IMR-90 (cell line): ENCODE measurements around the gene HDHD3. TPM values are rescaled to one million over a fixed set of nuclear protein-coding genes. Genes with fewer than 3 reads are reported as not detected.

Experiments
- ATAC-seq: fragments of 200-7000 bp; cut with Tn5 transposase; 2 replicates; pipeline ENCODE4 v1.9.1; 2020; ENCODE audit warnings: low read depth, mild to moderate bottlenecking, moderate library complexity
- BruUV-seq: library from RNA; stranded (reverse); fragments of 400-500 nt; replicated peaks from 2 replicates; lab custom pipeline; 2021; lab: Mats Ljungman, UMichigan
- CTCF ChIA-PET: fragments of 300-600 bp; formaldehyde crosslinking; extraction: SDS; loops from one replicate; lab custom pipeline; 2021; ENCODE audit warnings: antibody characterized with exemption; lab: Yijun Ruan, JAX
- POLR2A ChIA-PET: fragments of 300-600 bp; sonication (Branson Sonifier 250); formaldehyde crosslinking; loops from one replicate; lab custom pipeline; 2022; ENCODE audit warnings: antibody characterized with exemption; ENCODE audit not compliant: unreplicated experiment; lab: Charles Lee
- DNase-seq: peaks from one replicate; pipeline ENCODE4 v3.0.0; 2013
- H2AFZ ChIP-seq: replicated peaks from 2 replicates; pipeline ENCODE3; 2013; ENCODE audit warnings: low read length, mild to moderate bottlenecking; ENCODE audit not compliant: poor library complexity
- H2AK5ac ChIP-seq: 2 replicates; pipeline ENCODE4 v1.6.1; 2013; ENCODE audit warnings: low read depth, low read length, inconsistent platforms
- H2AK9ac ChIP-seq: replicated peaks from 2 replicates; pipeline ENCODE3; 2013; ENCODE audit warnings: mild to moderate bottlenecking, low read depth, low read length, moderate library complexity; ENCODE audit not compliant: poor library complexity
- H2BK120ac ChIP-seq: 2 replicates; pipeline ENCODE4 v1.6.1; 2013; ENCODE audit warnings: low read depth, low read length, inconsistent platforms
- H2BK15ac ChIP-seq: 3 replicates; pipeline ENCODE4 v1.6.1; 2013; ENCODE audit warnings: low read depth, low read length, inconsistent platforms
- H2BK20ac ChIP-seq: 2 replicates; pipeline ENCODE4 v1.6.1; 2013; ENCODE audit warnings: low read depth, mild to moderate bottlenecking, inconsistent platforms, low read length, moderate library complexity
- H2BK5ac ChIP-seq: 2 replicates; pipeline ENCODE4 v1.6.1; 2013; ENCODE audit warnings: mild to moderate bottlenecking, low read depth, low read length, inconsistent platforms; ENCODE audit not compliant: poor library complexity, severe bottlenecking
- H3K14ac ChIP-seq: replicated peaks from 2 replicates; pipeline ENCODE4 v1.6.1; 2013; ENCODE audit warnings: low read depth, low read length, inconsistent platforms
- H3K18ac ChIP-seq: 2 replicates; pipeline ENCODE4 v1.6.1; 2013; ENCODE audit warnings: low read depth, low read length, control low read depth
- H3K23ac ChIP-seq: 2 replicates; pipeline ENCODE4 v1.6.1; 2013; ENCODE audit warnings: low read depth, low read length, inconsistent platforms
- H3K27ac ChIP-seq: 2 replicates; pipeline ENCODE4 v1.5.1; 2013; ENCODE audit warnings: mild to moderate bottlenecking, control low read depth, low read length; ENCODE audit not compliant: insufficient read depth
- H3K27me3 ChIP-seq: 2 replicates; pipeline ENCODE4 v1.6.1; 2013; ENCODE audit warnings: low read length; ENCODE audit not compliant: control insufficient read depth, insufficient read depth
- H3K36me3 ChIP-seq: 2 replicates; pipeline ENCODE4 v1.6.1; 2013; ENCODE audit warnings: low read length, mixed read lengths; ENCODE audit not compliant: control insufficient read depth, insufficient read depth
- H3K4ac ChIP-seq: 2 replicates; pipeline ENCODE4 v1.6.1; 2013; ENCODE audit warnings: low read depth, low read length, inconsistent platforms
- H3K4me1 ChIP-seq: 2 replicates; pipeline ENCODE4 v1.6.1; 2013; ENCODE audit warnings: low read length, mixed read lengths; ENCODE audit not compliant: control insufficient read depth, insufficient read depth
- H3K4me2 ChIP-seq: 2 replicates; pipeline ENCODE4 v1.6.1; 2013; ENCODE audit warnings: low read depth, mild to moderate bottlenecking, control low read depth, low read length, moderate library complexity
- H3K4me3 ChIP-seq: 2 replicates; pipeline ENCODE4 v1.5.1; 2013; ENCODE audit warnings: low read depth, mild to moderate bottlenecking, control low read depth, low read length, moderate library complexity; ENCODE audit not compliant: insufficient read depth
- H3K56ac ChIP-seq: 2 replicates; pipeline ENCODE4 v1.6.1; 2013; ENCODE audit warnings: low read length, inconsistent platforms; ENCODE audit not compliant: insufficient read depth; ENCODE audit errors: extremely low read depth
- H3K79me1 ChIP-seq, 2 experiments: 2 replicates each; pipeline ENCODE4 v1.6.1; 2013; ENCODE audit warnings: low read length in 2 of 2, inconsistent platforms in 1 of 2, low read depth in 1 of 2
- H3K9ac ChIP-seq: 2 replicates; pipeline ENCODE4 v1.6.1; 2013; ENCODE audit warnings: low read depth, low read length, control low read depth
- H3K9me1 ChIP-seq: 2 replicates; pipeline ENCODE4 v1.6.1; 2013; ENCODE audit warnings: low read length, inconsistent platforms; ENCODE audit not compliant: insufficient read depth
- H3K9me3 ChIP-seq: 2 replicates; pipeline ENCODE4 v1.6.1; 2013; ENCODE audit warnings: low read length; ENCODE audit not compliant: control insufficient read depth, insufficient read depth
- H4K20me1 ChIP-seq: 2 replicates; pipeline ENCODE4 v1.6.1; 2013; ENCODE audit warnings: low read length, inconsistent platforms; ENCODE audit not compliant: insufficient read depth
- H4K5ac ChIP-seq: 2 replicates; pipeline ENCODE4 v1.6.1; 2013; ENCODE audit warnings: mild to moderate bottlenecking, low read depth, low read length, control low read depth
- H4K8ac ChIP-seq, 2 experiments: 2 replicates each; pipeline ENCODE4 v1.6.1; 2013; ENCODE audit warnings: low read depth in 2 of 2, low read length in 2 of 2, control low read depth in 1 of 2, inconsistent platforms in 1 of 2
- H4K91ac ChIP-seq: 2 replicates; pipeline ENCODE4 v1.6.1; 2013; ENCODE audit warnings: low read depth, low read length, inconsistent platforms; ENCODE audit not compliant: insufficient read depth
- CEBPB ChIP-seq: IDR thresholded peaks from 2 replicates; pipeline ENCODE4 v1.6.1; 2012; ENCODE audit warnings: low read depth, low read length, improper control_type of control experiment
- WGBS, 2 experiments: methylation state at CpG; one replicate each; pipeline versions ENCODE4 v1.1.5 to v1.1.7; 2013; ENCODE audit warnings: missing lambda C conversion rate in 2 of 2; ENCODE audit not compliant: insufficient read length in 1 of 2; ENCODE audit errors: extremely low coverage in 2 of 2; 5-methylcytosine and 5-hydroxymethylcytosine counted together
- dilution Hi-C: fragments of 300-500 bp; cut with HindIII; formaldehyde crosslinking; loops from one replicate; pipeline ENCODE4 v1.14.3; 2018; ENCODE audit warnings: low sequenced_read_pairs; ENCODE audit not compliant: unreplicated experiment
- in situ Hi-C: fragments of 300-500 bp; cut with MboI; formaldehyde crosslinking; loops from 3 replicates; pipeline ENCODE4 v1.14.3; 2019; ENCODE audit warnings: low sequenced_read_pairs, inconsistent platforms, mixed read lengths
- intact Hi-C: fragments of 100-400 bp; cut with micrococcal nuclease; formaldehyde crosslinking; loops from 2 replicates; pipeline ENCODE4 v1.10.0; 2022
- polyA plus RNA-seq, 3 experiments: library from polyadenylated mRNA; depleted of rRNA; stranded (reverse); fragments of >200 nt; gene quantifications; 2 replicates each; pipeline ENCODE4 v1.2.3, GENCODE V29; 2012; ENCODE audit warnings: low replicate concordance in 1 of 3
- total RNA-seq: library from RNA; depleted of rRNA; stranded (reverse); fragments of >200 nt; gene quantifications from 2 replicates; pipeline ENCODE4 v1.2.3, GENCODE V29; 2012

HDHD3 gene
- total and polyA plus RNA-seq, 2 of the 4 experiments (the other 2 are of a cell fraction) = 7.0 to 8.6 TPM

- Histone ChIP-seq H2BK5ac (no peak overlapping the region), H3K18ac (no peak overlapping the region), H2BK20ac (no peak overlapping the region), H3K27ac (no peak overlapping the region), H3K36me3 (peaks cover 12% of the 10 kb centered on the region; the same call in 1 of the 2 replicates), H3K9me1 (no peaks in the 10 kb centered on the region), H3K9me3 (no peaks in the 10 kb centered on the region), H3K14ac (no peak overlapping the region), H2AK9ac (no peak overlapping the region), H2BK15ac (no peak overlapping the region), H3K4me2 (no peak overlapping the region), H3K9ac (no peak overlapping the region), H3K79me1 (no peaks in the 10 kb centered on the region), H3K4ac (no peak overlapping the region), H3K56ac (no peak overlapping the region), H2BK120ac (no peak overlapping the region), H3K4me1 (no peaks in the 10 kb centered on the region), H4K91ac (no peak overlapping the region), H4K5ac (no peak overlapping the region), H3K23ac (no peak overlapping the region), H2AFZ (no peak overlapping the region), H3K4me3 (no peak overlapping the region), H4K8ac (no peak overlapping the region), H3K27me3 (peaks cover 11% of the 10 kb centered on the region; the same call in 1 of the 2 replicates), H2AK5ac (no peak overlapping the region), H4K20me1 (no peaks in the 10 kb centered on the region)
- no TSS peak for BruUV-seq
- ATAC-seq = no peak
- 87% methylated on average over 3 of the region's 11 CpGs; no CpG with 5 or more reads in 1 of the 2 experiments for WGBS, 2 experiments
- no peak for DNase-seq
- TF ChIP-seq CEBPB = no peak
- ChIA-PET POLR2A (no interaction called here), CTCF (no interaction called here)
- intact Hi-C loops (no loop called here), dilution Hi-C loops (no loop called here), in situ Hi-C loops (no loop called here)
Observed at GRCh38 chr9:113369855-113370140, 7.0 kb downstream of the HDHD3 start.
